Activated CD8-positive, alpha-beta memory T cell treated with anti-CD3 and anti-CD28 coated beads, Interleukin-2, amount 50 U/mL, for 1 hour (primary cell): Measurements from ENCODE around the gene COPS2.

Source experiments
- DNase-seq: peaks from one replicate; pipeline ENCODE4 v3.0.0-alpha.2; 2020; ENCODE audit errors: extremely low read depth

COPS2 gene

DNA sequence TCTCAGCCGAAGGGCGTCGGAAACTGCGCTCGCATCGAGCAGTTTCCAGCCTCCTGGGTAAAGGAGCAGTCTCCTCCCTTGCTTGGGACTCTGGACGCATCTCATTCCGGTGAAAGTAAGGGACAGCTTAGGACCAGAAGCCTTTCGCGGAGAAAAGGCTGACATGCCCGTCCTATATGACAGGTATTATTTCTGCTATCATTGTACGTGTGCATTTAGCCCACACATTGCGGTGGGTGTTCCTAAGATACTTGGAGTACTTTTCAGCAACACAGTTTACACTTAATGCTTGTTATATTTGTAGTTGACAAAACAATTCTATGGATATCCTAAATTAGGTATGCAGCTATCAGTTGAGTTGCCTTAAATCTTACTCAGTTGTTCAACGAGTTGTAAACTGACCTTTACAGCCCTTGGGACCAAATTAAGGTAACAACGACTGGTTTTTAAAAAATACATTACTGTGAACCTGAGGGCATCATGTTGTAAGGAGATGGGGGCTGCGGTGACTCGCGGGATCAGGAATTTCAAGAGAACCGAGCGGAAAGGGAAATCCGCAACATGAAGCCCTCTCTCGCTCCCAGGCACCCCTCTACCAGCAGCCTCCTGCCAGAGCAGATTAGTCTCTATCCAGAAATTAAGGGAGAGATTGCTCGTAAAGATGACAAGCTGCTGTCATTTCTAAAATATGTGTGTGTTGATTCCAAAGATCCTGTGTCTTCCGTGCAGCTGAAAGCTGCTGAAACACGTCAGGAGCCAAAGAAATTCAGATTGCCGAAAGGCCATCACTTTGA is 632 bp upstream of the COPS2 start:
- DNase-seq, result no peak

- DNase-seq, result no peak
These were observed 645 bp downstream of the COPS2 start for GRCh38 chr15:49154799-49155109.

DNA sequence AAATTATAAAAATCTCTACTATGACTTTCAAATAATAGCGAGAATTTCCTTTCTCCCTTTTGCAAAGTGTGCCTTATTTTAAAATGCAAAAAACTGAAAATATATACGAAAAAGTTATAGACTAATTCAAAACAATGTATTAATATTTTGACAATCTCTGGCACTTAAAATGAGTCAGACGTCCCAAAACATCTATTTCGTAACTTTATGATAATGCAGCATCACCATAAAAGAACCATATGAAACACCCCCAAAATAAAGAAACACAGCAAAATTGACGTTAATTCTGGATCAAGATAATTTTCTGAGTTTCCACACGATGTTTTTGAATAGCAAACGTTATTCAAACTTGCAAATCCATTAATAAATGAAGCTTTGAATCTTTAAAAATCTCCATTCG is 1.0 kb downstream of the COPS2 start:
- no peak for DNase-seq

DNA sequence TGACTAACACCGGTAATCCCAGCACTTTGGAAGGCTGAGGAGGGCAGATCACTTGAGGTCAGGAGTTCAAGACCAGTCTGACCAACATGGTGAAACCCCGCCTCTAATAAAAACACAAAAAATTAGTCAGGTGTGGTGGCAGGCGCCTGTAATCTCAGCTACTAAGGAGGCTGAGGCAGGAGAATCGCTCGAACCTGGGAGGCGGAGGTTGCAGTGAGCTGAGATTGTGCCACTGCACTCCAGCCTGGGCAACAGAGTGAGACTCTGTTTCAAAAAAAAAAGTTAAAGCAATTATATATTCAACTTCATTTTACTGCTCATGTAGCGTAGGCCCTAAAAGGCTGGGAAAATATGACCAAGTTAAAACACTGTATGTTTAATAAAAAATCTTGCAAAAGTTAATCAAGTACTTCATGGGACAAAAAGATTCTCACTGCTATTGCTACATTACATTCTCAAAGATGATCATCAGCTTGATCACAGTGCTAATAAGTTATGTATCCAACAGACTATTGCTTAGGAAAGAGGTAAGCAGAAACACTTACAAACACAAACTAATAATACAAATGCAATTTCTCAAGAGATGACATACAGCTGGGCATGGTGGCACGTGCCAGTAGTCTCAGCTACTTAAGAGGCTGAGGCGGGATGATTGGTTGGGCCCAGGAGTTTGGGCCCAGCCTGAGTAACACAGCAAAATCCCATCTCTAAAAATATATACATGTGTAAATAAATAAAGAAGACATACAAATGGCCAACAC is 2.7 kb downstream of the COPS2 start:
- no peak for DNase-seq

DNA sequence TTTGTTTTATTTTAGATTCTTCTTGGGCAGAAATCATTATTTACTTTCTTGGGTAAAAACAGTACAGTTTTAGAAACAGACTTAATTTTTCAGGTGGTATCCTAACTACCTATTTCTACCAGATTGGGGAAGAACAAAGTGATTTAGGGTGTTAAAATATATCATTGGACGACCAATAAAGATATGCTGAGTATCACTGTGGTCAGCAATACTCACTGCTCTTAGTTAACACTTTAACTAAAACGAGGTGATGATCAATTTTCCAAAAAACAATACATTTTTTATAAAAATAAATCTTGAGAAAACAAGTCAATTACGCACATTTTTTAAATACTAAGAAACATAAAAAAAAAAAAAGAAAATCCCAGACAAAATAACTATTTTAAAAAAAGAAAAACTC is 3.6 kb downstream of the COPS2 start:
- DNase-seq, result no peak

GRCh38 chr15:49148727-49149126 is 6.7 kb downstream of the COPS2 start:
- no peak for DNase-seq

DNA sequence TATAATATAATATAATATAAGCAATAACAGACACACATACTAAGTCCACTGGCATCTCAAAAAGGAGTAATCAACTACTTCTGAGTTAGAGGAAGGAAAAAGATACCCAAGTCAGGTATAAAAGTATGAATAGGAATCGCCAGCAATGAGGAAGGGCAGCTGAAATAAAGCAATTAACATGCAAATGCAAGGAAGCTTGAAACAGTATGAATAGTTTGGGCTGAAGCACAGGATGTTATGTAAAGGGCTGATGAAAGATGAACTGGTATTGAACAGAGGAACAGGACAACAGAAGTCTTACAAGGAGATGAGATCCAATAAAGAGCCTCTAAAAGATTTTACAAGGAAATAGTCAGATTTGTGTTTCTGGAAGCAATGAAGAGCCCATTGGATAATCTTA is 7.1 kb downstream of the COPS2 start:
- DNase-seq, result no peak

- DNase-seq, result no peak
These were observed 9.5 kb downstream of the COPS2 start for GRCh38 chr15:49145651-49146609.

GRCh38 chr15:49137861-49138260 is 17.5 kb downstream of the COPS2 start:
- no peak for DNase-seq

DNA sequence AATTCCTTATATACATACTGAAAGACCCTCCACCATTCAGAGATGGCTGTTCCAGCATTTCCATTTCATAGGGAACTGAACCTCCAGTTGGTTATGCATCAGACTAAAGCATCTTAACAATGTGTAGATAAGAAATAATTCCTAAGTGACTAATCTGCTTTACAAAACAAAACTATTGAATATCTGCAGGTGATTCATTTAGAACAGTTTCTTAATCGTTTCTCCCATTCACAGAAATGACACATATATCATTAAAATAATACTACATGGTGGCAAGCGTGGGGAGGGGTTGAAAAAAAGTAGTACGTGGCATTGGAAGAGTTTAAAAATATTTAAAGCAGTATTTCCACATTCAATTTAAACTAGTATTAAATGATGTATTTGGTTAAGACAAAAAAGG is 19.5 kb downstream of the COPS2 start:
- no peak for DNase-seq

- no peak for DNase-seq
These were observed 20.0 kb downstream of the COPS2 start for GRCh38 chr15:49135342-49135857.

GRCh38 chr15:49134683-49135341 is 20.6 kb downstream of the COPS2 start:
- DNase-seq, result no peak

GRCh38 chr15:49131403-49131802 is 24.0 kb downstream of the COPS2 start:
- no peak for DNase-seq

DNA sequence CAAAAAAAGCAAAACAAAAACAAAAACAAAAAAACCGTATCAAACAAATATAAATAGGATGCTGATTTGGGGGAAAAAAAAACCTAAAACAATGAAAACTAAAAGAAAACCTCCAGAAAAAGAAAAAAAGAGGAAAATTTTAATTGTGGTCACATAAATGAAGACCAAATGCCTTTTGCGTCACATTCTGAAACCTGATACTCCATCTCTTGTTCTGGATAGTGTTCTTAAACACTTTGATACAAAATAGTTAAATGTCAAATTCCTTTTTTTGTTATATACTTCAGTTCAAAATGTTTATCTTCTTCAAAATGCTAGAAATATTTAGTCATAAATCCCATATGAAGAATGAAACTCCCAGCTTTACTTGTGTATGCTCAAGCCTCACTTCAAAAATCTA is 31.0 kb downstream of the COPS2 start:
- no peak for DNase-seq

DNA sequence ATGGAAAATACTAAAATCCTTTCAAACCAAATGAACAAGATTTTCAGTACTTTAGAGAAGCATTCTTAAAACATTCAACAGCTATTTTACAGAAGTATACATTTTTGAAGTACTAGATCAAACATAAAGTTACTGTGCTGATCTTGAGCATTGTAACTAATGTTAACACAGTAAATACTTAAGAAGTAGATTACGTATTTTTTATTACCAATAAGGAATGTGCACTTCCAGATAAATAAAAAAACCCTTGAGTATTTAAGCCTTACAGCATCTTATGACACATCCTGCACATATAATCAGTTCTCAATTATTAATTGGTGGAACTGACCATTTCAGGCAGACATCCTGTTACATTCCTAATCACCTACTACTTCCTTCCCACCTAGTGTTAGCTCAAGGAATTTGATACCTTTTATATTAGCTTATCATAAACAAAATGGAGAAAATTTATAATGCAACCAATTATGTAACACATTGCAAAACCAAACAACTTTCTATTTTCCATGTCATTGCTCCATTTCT is 32.8 kb downstream of the COPS2 start:
- no peak for DNase-seq

DNA sequence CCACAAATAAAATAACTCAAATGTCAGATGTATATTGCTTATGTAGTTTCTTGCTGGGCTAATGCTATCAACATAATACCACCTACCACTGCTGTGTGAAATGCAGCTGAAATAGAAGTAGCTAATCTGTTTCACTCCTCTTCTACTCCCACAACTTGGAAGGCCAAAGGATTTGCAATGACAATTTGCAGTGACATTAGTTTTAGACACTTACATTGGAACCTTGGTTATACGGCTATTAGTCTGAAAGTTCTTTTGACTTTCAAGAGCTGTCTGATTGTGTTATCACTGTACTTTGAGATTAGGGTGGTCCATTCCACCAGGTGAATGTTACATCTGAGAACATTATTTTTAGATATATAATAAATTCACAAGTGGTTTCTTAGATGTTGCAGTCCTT is 33.5 kb downstream of the COPS2 start:
- DNase-seq, result no peak

DNA sequence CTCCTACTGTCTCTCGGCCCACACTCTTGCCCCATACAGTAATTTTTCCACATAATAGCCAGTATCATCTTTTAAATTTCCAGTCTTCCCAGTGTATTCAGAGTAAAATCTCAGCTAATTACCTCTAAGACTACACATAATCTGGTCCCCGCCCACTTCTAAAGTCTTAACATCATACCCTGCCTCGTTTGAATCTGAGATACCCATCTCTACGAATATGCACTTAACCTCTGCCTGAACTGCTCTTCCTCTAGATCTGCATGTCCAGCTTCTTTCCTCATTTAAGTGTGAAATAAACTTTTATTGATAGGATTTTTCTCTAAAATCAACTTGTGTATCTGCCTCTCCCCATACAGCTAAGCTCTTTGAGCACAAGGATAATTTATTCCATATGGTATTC is 34.6 kb downstream of the COPS2 start:
- DNase-seq, result no peak

DNA sequence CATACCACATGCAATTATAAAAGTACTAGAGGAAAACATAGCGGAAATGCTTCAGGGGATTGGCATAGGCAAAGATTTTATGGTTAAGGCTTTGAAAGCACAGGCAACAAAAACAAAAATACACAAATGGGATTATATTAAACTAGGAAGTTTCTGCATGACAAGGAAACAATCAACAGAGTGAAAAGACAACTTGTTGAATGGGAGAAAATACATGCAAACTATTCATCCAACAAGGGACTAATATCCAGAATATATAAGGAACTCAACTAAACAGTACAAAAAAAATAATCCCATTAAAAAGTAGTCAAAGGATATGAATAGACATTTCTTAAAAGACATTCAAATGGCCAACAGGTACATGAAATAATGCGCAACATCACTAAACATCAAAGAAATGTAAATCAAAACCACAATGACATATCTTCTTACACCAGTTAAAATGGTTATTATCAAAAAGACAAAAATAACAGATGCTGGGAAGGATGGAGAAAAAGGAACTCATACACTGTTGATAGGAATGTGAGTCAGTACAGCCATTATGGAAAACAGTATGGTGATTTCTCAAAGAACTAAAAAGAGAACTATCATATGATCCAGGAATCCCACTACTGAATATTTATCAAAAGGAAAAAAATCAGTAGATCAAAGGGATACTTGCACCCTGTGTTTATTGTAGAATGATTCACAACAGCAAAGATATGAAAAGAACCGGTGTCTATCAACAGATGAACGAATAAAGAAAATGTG is 39.1 kb downstream of the COPS2 start:
- no peak for DNase-seq

GRCh38 chr15:49115062-49115461 is 40.3 kb downstream of the COPS2 start:
- DNase-seq, result no peak

DNA sequence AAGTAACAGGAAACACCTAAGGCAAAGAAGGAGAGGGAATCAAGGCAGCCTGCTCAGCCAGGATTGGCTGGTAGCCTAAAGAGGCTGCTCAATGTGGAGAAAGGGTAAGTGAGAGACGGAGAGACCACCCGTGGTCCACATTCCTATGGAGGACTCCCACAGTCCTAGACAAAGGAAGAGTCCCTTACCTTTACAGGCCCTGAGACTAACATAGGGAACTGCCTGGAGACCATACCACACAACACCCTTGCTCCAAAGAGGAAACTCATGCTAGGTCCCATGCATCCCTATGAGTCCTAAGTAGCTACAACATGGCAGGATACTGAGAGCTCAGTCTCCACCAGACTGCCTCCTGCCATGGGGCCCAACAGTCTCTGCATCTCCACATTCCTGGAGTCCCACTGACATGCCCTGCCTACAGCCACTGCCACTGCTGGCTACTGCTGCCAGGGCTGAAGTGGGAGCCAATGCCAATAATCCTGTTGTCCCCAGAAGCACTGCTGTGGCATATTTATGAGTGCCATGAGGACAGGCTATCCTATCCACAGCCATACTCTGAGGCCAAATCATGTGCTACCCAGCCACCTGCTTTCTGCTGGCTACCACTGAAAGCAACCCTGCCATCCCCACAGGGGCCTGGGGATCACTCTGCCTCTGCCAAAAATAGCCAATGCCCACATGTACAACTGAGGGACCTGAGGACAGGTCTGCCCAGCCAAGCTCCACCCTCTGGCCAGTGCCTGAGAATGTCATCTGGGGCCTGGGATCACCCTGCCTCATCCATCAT is 45.0 kb downstream of the COPS2 start:
- no peak for DNase-seq
